Measurements from ENCODE around the gene SMAD5.

SMAD5 gene

GRCh38 chr5:136193322-136193935 is 60.8 kb downstream of the SMAD5 start:
- peak in 1 of 10 donors; percentile 73 for DNase-seq
- intact Hi-C loops (cut with DNase I), result no loop called here

GRCh38 chr5:136194576-136194975 is 61.9 kb downstream of the SMAD5 start:
- no peak for DNase-seq
- intact Hi-C loops (cut with DNase I), result no loop called here

- intact Hi-C loops (cut with DNase I), result no loop called here
- no peak for DNase-seq
These were observed 63.6 kb downstream of the SMAD5 start for GRCh38 chr5:136195971-136196820.

GRCh38 chr5:136197462-136198142 is 65.0 kb downstream of the SMAD5 start:
- intact Hi-C loops (cut with DNase I), result no loop called here

GRCh38 chr5:136198453-136198852 is 65.8 kb downstream of the SMAD5 start:
- no peak for DNase-seq
- intact Hi-C loops (cut with DNase I), result no loop called here

More at GRCh38 chr5:136197462-136198142, 65.0 kb downstream of the SMAD5 start:
- DNase-seq, result no peak

- peak in 1 of 10 donors; percentile 71 for DNase-seq
- intact Hi-C loops (cut with DNase I), result no loop called here
These were observed 66.8 kb downstream of the SMAD5 start for GRCh38 chr5:136199408-136199807.

GRCh38 chr5:136200130-136200529 is 67.5 kb downstream of the SMAD5 start:
- intact Hi-C loops (cut with DNase I), result no loop called here
- DNase-seq, result no peak

GRCh38 chr5:136200761-136201160 is 68.1 kb downstream of the SMAD5 start:
- DNase-seq, result no peak
- intact Hi-C loops (cut with DNase I), result no loop called here

GRCh38 chr5:136201870-136202269 is 69.2 kb downstream of the SMAD5 start:
- intact Hi-C loops (cut with DNase I), result no loop called here

GRCh38 chr5:136202469-136203205 is 70.0 kb downstream of the SMAD5 start:
- intact Hi-C loops (cut with DNase I), result no loop called here
- no peak for DNase-seq

More at GRCh38 chr5:136201870-136202269, 69.2 kb downstream of the SMAD5 start:
- DNase-seq, result no peak

GRCh38 chr5:136203303-136203922 is 70.8 kb downstream of the SMAD5 start:
- intact Hi-C loops (cut with DNase I), result no loop called here
- no peak for DNase-seq

GRCh38 chr5:136205061-136205702 is 72.5 kb downstream of the SMAD5 start:
- DNase-seq, result no peak

GRCh38 chr5:136205941-136206340 is 73.3 kb downstream of the SMAD5 start:
- DNase-seq, result no peak
- intact Hi-C loops (cut with DNase I), result no loop called here

More at GRCh38 chr5:136205061-136205702, 72.5 kb downstream of the SMAD5 start:
- intact Hi-C loops (cut with DNase I), result no loop called here

GRCh38 chr5:136206361-136206760 is 73.7 kb downstream of the SMAD5 start:
- DNase-seq, result no peak
- intact Hi-C loops (cut with DNase I), result no loop called here

GRCh38 chr5:136207631-136208030 is 75.0 kb downstream of the SMAD5 start:
- intact Hi-C loops (cut with DNase I), result no loop called here
- no peak for DNase-seq

GRCh38 chr5:136208916-136209315 is 76.3 kb downstream of the SMAD5 start:
- peak in 1 of 10 donors; percentile 68 for DNase-seq
- intact Hi-C loops (cut with DNase I), result no loop called here

- DNase-seq, result peak in 1 of 10 donors; percentile 65
- intact Hi-C loops (cut with DNase I), result no loop called here
These were observed 76.8 kb downstream of the SMAD5 start for GRCh38 chr5:136209346-136209910.

GRCh38 chr5:136210259-136210658 is 77.6 kb downstream of the SMAD5 start:
- intact Hi-C loops (cut with DNase I), result loop anchor here (2.0 kb wide), 1 partner anchor 323 kb away; no protein-coding TSS in a partner anchor
- DNase-seq, result no peak

Measured in posterior cingulate gyrus (tissue), 11 donors.